ENCODE data around the gene WNT5A.

WNT5A gene

GRCh38 chr3:55505102-55505501 lies 18.0 kb upstream of the WNT5A start:
- peak; percentile 45 for DNase-seq

GRCh38 chr3:55501905-55502304 lies 14.8 kb upstream of the WNT5A start:
- peak; percentile 71 for DNase-seq

GRCh38 chr3:55500555-55501330 lies 13.6 kb upstream of the WNT5A start:
- DNase-seq = peak; percentile 78

GRCh38 chr3:55498520-55498919 lies 11.4 kb upstream of the WNT5A start:
- DNase-seq = no peak

GRCh38 chr3:55497250-55497649 lies 10.1 kb upstream of the WNT5A start:
- no peak for DNase-seq

- no peak for DNase-seq
These were observed 7.9 kb upstream of the WNT5A start for GRCh38 chr3:55494976-55495375.

GRCh38 chr3:55492976-55493375 lies 5.9 kb upstream of the WNT5A start:
- no peak for DNase-seq

GRCh38 chr3:55491296-55491816 lies 4.2 kb upstream of the WNT5A start:
- DNase-seq = peak; percentile 98

- DNase-seq = no peak
These were observed 3.3 kb upstream of the WNT5A start for GRCh38 chr3:55490276-55490913.

GRCh38 chr3:55489798-55490132 lies 2.7 kb upstream of the WNT5A start:
- no peak for DNase-seq

- peak; percentile 92 for DNase-seq
These were observed 1.4 kb upstream of the WNT5A start for GRCh38 chr3:55488398-55489055.

- peak; percentile 75 for DNase-seq
These were observed 505 bp upstream of the WNT5A start for GRCh38 chr3:55487381-55488241.

- DNase-seq = peak; percentile 88
These were observed 827 bp downstream of the WNT5A start for GRCh38 chr3:55486101-55486856.

- DNase-seq = peak; percentile 88
These were observed 2.0 kb downstream of the WNT5A start for GRCh38 chr3:55484801-55485791.

GRCh38 chr3:55484191-55484689 lies 2.9 kb downstream of the WNT5A start:
- DNase-seq = no peak

GRCh38 chr3:55483196-55484095 lies 3.7 kb downstream of the WNT5A start:
- DNase-seq = no peak

- DNase-seq = peak; percentile 71
These were observed 4.5 kb downstream of the WNT5A start for GRCh38 chr3:55482496-55483195.

GRCh38 chr3:55481744-55482495 lies 5.2 kb downstream of the WNT5A start:
- peak; percentile 64 for DNase-seq

Measured in fibroblast of upper back skin (primary cell).